NCI-H1092 treated with DMSO at 0.1 percent for 48 hours (cell line): ENCODE results near the gene ALG3.
A peak's percentile ranks its signal among the peaks of the same experiment; 100 is the strongest.
"Not testable (repeated sequence)": the region's sequence is repeated elsewhere in the genome, so short reads cannot be mapped to it uniquely, and the experiment has no call there.

Experiments used
- DNase-seq: peaks from one replicate; lab custom pipeline; 2025; lab: John Stamatoyannopoulos, UW

Gene ALG3

GRCh38 chr3:184248454-184249411 lies at the start of gene ALG3:
TSS of gene ALG3 (minus strand) at chr3:184248962. CDS start at chr3:184248940, 22 bp downstream.
- peak; percentile 81 for DNase-seq

DNA sequence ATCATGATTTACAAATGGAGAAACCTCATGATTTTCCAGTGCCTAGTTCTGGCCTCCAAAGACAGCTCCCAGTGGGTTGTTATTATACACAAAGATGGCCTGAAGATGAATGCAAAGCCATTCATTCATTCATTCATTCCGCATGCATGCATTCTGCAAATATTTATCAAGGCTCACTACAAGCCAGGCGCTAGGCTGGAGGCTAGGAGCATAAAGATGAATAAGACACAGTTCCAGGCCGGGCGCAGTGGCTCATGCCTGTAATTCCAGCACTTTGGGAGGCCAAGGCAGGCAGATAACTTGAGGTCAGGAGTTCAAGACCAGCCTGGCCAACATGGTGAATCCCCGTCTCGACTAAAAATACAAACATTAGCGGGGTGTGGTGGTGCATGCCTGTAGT lies 47.9 kb upstream of the ALG3 start:
- no peak for DNase-seq

DNA sequence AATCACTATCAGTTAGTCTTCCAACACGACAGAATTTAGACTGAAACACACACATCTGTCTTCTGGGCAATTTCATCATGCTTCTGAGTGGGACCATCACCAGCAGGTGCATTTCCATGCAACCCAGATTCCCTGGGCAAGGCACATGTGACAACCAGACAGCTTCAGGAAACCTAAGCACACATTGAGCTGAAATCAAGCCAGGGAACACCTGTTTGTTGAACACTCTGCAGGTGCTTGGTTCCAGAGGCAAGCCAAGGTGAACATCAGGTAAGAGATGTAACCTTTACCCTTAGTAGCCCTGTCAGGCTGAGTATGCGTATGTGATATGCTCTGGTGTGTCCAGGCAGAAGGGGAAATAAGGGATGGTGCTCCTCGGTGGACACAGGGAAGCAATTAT lies 47.0 kb upstream of the ALG3 start:
- DNase-seq: no peak

DNA sequence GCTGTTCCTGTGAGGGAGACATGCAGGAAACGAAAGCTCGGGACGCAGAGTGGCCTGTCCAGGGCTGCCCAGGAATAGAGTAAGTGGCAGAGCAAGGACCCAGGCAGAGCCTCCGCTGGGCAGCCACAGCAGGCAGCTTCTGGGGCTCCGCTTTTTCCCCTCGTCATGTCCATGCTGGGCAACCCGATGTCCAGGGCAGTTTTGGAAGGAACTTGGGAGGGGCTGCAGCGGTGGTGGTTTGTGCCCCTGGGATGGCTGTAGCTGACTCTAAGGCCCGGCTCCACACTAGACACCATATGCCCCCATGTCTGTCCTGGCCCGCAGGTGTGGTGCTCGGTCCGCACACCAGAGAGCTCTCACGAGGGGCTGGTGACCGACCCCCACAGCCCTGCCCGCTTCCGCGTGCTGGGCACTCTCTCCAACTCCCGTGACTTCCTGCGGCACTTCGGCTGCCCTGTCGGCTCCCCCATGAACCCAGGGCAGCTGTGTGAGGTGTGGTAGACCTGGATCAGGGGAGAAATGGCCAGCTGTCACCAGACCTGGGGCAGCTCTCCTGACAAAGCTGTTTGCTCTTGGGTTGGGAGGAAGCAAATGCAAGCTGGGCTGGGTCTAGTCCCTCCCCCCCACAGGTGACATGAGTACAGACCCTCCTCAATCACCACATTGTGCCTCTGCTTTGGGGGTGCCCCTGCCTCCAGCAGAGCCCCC lies 43.1 kb upstream of the ALG3 start:
- no peak for DNase-seq

DNA sequence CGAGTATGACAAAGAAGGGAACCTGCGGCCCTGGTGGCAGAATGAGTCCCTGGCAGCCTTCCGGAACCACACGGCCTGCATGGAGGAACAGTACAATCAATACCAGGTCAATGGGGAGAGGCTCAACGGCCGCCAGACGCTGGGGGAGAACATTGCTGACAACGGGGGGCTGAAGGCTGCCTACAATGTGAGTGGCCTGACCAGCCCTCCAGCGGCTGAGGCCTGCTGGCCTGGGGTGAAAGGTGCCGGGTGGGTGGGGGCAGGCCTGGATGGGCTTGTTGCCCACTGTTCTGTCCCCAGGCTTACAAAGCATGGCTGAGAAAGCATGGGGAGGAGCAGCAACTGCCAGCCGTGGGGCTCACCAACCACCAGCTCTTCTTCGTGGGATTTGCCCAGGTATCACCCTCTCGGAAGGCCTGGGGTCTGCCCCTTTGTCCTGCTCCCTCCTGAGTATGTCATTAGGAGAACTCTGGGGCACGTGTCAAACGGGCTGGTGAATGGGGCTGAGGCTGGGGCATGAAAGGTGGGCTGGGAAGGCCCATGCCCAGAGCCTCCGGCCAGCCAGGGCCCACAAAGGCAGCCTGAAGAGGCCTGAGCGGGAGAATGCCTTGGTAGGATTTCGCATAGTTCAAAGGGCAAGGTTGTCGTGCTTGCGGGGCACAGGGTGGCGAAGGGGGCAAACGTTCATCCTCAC lies 42.4 kb upstream of the ALG3 start:
- no peak for DNase-seq

DNA sequence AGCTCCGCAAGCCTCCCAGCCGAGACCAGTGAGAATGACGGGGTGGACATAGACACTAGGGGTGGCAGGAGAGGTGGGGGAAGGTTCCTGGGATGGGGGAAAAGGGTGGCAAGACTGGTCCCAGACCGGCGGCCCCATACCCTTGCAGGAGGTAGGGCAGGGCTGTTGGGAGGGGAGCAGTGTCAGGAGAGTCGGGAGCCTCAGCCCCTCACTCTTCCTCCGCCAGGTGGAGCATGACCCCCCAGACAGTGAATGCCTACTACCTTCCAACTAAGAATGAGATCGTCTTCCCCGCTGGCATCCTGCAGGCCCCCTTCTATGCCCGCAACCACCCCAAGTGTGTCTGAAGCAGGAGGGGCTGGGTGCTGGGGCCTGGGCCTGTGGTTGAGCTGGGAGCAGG lies 41.6 kb upstream of the ALG3 start:
- no peak for DNase-seq

- peak; percentile 43 for DNase-seq
Observed at GRCh38 chr3:184289426-184289938, 40.7 kb upstream of the ALG3 start.

DNA sequence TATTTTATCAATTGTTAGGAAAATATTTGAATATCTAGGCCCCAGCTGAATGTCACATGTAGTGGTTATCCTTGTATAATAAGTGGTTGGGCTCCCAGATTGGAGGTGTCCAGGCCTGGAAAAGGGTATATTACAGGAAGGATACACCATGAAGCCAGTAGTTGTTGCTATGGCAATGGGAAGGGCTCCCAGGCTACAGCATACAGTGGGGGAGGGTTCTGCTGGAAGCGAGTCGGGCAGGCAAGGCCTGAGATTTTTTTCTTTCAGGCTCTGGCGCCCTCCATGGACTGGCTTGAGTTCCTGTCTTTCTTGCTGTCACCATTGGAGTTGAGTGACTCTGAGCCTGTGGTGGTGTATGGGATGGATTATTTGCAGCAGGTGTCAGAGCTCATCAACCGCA lies 35.9 kb upstream of the ALG3 start:
- peak; percentile 80 for DNase-seq

DNA sequence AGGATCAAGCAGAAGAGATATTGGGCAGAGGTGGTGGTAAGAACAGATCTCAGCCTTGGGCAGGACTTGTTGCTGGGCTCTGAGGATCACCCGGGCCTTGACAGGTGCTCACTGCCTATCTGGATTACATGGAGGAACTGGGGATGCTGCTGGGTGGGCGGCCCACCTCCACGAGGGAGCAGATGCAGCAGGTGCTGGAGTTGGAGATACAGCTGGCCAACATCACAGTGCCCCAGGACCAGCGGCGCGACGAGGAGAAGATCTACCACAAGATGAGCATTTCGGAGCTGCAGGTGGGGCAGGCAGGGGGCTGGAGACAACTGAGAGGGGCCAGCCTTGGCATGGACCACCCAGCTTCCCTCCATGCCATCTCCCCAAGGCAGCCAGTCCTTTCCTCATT lies 34.9 kb upstream of the ALG3 start:
- DNase-seq: no peak

DNA sequence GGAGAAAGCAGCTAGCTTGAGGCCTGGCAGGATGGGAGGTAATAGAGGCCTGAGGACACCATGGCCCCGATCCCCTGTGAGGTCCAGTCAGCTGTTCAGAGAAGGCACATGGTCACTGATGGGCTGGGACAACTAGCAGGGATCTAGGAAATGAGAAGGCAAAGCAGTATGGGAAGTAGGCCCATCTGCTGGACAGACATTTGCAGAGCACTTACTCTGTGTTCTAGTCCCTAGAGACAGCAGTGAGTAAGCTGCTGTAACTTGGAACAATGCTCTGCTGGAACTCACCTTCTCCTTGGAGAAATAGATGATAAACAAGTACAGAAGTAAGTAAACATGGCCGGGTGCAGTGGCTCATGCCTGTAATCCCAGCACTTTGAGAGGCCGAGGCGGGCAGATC lies 34.2 kb upstream of the ALG3 start:
- DNase-seq: no peak

- no peak for DNase-seq
Observed at GRCh38 chr3:184277366-184277765, 28.6 kb upstream of the ALG3 start.

DNA sequence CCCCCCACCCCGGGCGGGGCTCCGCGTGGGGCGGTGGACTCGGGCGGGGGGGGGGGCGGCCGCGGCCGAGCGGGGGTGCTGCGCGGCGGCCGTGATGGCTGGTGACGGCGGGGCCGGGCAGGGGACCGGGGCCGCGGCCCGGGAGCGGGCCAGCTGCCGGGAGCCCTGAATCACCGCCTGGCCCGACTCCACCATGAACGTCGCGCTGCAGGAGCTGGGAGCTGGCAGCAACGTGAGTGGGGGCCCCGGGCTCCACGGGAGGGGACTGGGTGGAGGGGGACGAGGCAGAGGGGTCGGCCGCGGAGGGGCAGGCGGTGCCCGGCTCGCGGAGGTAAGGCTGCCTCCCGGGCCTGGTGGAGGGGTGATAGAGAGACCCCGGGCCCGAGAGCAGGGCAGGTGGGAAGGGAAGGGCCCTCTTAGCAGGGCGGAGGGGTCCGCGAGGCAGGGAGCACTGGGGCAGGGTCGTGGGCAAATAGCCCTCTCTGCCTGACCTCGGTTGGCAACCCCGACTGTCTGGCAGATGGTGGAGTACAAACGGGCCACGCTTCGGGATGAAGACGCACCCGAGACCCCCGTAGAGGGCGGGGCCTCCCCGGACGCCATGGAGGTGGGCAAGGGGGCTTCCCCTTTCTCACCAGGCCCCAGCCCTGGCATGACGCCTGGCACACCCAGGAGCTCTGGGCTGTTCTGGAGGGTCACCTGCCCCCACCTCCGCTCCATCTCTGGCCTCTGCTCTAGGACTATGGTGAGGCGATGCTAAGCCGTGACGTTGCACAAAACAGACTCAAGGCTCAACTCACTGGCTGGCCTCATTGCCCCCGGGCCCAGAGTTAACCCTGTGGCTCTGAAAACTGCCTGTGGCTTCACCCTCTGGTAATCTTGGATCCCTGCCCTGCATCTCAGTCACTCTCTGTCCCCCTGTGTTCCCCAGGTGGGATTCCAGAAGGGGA lies 27.5 kb upstream of the ALG3 start, which contains the start of gene ECE2:
Gene ECE2 (plus strand): TSS at position 62 of the 950 bp plus-strand sequence. CDS start 132 bp downstream, at position 194.
- DNase-seq: no peak

- no peak for DNase-seq
Observed at GRCh38 chr3:184275381-184275701, 26.6 kb upstream of the ALG3 start.

DNA sequence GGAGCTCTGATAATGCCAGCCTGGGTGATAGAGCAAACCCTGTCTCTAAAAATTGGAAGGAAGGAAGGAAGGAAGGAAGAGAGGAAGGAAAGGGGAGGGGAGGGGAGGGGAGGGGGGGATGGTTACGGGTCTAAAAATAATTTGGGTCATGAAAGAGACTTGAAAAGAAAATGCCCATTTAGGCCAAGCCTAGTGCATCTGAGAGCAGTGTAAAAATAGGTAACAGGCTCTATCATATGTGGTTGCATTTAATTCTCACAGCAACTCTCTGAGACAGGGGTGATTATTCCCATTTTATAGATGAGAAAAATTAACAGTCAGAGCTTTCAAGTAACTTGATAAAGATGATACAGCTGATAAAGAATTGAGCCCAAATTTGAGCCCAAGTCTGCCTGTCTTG lies 23.5 kb upstream of the ALG3 start:
- no peak for DNase-seq

GRCh38 chr3:184267249-184267648 lies 18.5 kb upstream of the ALG3 start:
- DNase-seq: not testable (repeated sequence)

DNA sequence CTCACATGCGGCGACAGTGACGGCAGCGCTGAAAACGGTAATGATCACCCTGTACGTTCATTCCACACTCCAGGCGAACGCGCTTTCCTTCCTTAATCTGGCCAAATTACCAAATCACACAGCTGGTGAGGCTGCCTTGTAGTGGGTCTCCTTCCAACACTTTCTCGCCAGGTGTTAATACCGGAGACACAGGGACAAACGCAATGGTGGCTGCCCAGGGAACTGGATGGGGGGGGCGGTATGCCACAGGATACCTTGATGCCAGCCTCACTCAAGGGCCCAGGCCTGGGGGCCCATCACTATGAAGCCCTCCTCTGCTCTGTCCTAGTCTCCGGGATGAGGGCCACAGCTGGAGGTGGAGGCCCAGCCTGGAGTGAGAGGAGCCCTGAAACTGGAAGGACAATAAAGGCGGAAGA lies 14.0 kb upstream of the ALG3 start:
- DNase-seq: no peak

DNA sequence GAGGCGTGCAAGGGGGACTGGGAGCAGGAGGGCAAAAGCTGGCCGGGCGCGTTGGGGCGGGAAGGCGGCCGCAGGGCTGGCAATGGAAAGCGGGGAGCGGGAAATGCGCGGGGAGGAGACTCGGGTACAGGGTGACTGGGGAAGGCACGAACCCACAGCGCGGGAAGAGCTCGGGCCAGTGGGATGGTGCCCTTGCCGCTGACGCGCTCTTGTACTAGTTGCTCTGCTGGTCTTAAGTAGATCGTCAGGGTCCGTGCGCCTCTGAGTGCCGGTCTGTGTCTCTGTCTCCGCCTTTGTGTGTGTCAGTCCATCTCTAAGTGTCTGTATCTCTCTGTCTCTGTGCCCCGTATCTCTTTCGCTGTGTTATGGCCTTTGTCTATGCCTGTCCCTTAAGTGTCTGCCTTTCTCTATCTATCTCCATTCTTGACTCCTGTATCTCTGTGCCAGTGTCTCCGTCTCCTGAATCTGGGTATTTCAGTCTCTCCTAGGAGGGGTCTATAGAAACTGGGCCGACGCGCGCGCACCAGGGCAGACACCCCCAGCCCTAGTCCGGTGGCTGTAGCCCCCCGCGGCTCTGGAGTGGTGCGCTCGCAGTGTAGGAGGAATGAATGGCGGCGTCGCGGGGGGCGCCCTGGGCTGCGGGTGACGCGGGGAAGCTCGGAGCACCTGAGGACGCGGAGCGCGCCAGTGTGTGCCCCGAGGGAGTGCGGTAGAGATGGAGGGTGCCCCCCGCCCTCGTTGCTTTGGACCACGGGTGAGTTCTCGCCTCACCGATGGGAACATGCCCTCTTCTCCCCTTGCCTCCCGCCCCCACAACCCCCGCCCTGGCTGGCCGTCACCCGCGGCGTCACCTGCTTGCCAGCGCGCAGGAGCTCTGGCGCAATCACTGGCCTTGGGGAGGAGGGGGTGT lies 13.3 kb upstream of the ALG3 start:
- DNase-seq: peak; percentile 70

- peak; percentile 85 for DNase-seq
Observed at GRCh38 chr3:184261270-184261853, 12.6 kb upstream of the ALG3 start, which contains the start of gene CAMK2N2. TSS of gene CAMK2N2 (minus strand) at chr3:184261553. CDS start at chr3:184261285, 268 bp downstream.

- peak; percentile 27 for DNase-seq
Observed at GRCh38 chr3:184260724-184261269, 12.0 kb upstream of the ALG3 start.
